Activated CD4-positive, alpha-beta T cell treated with anti-CD3 and anti-CD28 coated beads for 1 hour (primary cell): Measurements from ENCODE around the gene ACOT11.

Source experiments
- DNase-seq: peaks from one replicate; pipeline ENCODE4 v3.0.0-alpha.2; 2020

The ACOT11 gene

GRCh38 chr1:54566438-54567141, 18.6 kb downstream of the ACOT11 start:
- no peak for DNase-seq

DNA sequence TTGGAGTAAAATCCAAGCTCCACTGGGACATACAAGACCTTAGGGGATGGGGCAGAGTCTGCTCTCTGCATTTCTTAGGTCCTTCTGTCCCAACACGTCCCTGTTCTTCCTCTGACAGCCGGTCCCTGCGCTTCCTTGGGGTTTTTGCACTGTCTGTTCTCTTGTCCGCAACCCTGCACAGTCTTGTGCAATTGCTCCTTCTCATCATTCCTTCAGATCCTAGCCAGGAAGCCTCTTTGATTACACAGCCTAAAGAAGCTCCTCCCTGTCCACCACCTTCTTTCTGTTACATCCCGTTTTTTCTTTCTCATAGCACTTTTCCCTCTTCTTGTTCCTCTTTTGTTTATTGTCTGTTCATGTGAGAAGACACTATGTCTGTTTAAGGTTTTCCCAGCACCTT, 19.9 kb downstream of the ACOT11 start:
- no peak for DNase-seq

GRCh38 chr1:54569339-54569738, 21.3 kb downstream of the ACOT11 start:
- DNase-seq: no peak

DNA sequence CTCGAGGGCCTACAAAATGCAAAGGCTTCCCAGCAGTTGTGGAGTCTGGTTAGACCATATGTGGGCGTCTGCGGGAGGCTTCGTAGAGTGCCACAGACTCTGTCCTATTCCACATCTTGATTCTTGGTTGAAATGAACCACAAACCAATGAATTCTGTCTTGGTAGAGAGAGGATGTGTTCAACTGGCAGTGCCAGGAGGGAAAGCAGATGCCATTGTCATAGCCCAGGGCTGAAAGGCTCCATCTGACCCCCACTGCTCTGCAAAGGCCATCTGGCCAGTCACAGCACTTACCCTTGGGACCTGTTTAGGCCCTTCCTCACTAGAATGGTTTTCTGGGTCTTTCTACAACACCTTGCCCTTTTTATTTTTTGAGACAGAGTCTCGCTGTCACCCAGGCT, 22.1 kb downstream of the ACOT11 start:
- no peak for DNase-seq

- DNase-seq: no peak
Observed at GRCh38 chr1:54571326-54571725, 23.3 kb downstream of the ACOT11 start.

DNA sequence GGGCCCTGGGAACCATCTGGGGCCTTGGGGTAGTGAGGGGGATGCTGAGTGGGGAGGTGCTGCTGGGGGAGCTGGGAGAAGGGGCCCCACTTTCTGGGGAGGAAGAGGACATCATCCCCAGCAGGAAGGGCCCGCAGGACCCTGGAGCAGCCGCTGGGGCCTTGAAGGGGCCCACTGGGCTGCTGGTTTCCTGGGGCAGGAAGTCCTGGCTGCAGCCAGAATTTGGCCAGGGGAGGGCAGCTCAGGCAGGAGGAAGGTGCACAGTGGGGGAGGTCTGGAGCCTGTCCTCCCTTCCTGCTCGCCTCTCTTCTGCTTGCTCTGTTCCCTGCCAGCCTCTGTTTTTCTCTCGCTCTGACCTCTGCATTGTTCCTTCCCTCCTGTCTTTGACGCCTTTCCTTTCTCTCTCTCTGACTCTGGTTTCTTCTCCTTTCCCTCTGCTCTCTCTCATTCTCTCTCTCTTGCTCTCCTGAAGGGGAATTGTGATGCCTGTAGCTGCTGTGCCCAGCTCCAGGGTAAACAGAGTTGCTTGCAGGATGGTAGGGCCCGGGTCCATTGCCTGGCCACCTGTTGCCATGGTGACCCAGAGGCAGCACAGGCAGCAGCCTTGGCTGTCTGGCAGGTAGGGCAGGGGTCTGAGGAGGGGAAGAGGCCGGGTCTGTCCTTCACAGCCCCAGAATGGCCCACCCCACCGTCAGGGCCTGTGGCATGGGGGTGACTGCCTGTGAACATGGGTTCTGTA, 23.9 kb downstream of the ACOT11 start:
- no peak for DNase-seq

GRCh38 chr1:54572542-54572850, 24.5 kb downstream of the ACOT11 start:
- no peak for DNase-seq

DNA sequence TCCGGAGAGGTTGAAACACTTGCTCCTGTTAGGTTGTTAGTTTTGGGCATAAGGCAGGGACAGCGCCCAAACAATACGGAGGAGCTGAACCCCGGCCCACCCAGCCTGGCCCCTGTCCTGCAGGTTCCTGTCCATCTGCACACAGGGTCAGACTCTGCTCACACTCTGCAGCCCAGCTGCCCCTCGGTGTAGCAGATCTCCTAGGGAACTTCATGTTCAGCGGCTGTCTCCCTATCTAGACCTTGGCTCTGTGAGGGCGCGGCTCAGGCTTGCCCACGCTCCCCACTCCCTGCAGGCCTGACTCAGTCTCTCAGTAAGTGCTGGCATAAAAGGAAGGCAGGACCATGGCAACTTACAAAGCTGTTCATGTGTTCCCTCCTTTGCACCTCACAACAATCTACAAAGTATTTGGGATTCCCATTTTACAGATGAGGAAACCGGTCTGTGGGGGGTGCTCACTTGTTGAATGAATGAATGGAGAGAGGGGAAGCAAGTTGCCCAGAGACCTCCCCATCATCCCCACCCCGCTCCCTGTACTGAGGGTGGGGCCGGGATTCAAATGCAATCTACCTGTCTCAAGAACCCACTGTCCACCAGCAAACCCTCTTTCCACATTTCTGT, 26.2 kb downstream of the ACOT11 start:
- no peak for DNase-seq

DNA sequence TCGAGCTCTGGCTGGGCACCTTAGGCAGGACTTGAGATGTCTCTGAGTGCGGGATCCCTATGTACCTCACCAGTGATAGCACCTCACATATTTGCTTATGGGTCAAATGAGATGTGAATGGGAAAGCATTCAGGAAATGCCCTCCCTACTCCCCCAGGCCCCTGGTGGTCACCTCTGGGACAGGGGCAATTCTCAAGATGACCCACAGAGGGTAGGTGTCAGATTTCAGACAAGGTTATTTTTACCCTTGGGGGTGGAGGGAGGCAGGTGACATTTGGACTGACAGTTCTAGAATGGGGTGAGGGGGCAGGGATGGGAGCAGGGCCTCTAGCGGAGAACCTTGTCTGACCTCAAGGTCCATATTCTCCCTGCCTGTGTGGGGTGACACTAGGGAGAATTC, 27.1 kb downstream of the ACOT11 start:
- no peak for DNase-seq

- no peak for DNase-seq
Observed at GRCh38 chr1:54575605-54576290, 27.7 kb downstream of the ACOT11 start.

DNA sequence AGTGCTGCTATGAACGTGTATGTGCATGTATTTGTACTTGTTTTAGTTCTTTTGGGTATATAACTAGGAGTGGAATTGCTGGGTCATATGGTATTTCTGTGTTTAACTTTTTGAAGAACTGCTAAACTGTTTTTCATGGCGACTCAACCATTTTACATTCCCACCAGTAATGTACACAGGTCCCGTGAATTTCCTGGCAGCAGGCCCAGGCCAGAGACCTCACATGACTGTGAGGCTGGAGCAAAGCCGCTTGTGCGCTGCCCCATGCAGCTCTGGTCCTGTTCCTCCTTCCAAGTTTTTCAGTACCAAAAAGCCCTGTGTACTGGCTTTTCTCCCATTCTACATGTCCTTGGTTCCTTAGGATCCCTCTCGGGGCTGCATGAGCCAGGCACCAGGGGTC, 29.6 kb downstream of the ACOT11 start:
- no peak for DNase-seq

GRCh38 chr1:54579337-54579781, 31.3 kb downstream of the ACOT11 start:
- DNase-seq: no peak

DNA sequence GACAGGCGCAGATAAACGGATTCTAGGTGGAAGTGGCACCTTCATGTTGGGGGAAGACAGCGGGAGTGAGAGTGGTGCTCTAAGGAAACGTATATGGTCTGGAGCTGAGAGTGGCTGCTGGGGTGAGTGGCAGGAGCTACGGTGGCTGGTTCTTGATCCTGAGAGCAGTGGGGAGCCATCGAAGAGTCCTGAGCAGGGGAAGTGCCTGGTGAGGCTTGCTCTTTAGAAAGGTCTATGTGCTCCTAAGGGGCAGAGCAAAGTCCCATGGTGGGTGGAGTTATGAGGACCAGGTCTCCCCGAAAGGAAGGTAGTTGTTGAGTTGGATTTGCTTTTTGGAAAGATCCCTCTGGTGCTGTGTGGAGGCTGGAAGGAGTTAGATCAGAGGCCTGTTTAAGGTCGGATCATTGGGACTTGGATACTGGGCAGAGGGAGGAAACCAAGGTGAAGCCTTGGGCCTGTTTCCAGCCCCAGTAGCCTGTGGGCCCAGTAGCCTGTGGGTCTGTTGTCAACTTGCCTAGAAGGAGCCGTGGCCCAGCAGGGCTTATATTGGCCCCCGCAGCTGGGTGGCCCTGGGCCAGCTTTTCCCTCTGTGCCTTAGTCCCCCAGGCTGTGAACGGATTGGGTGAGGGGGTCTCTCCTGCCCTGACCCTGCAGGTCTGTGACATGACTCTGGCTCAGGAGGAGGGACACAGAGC, 33.0 kb downstream of the ACOT11 start:
- DNase-seq: no peak

GRCh38 chr1:54581621-54582035, 33.6 kb downstream of the ACOT11 start:
- DNase-seq: no peak

GRCh38 chr1:54582566-54583306, 34.7 kb downstream of the ACOT11 start:
- no peak for DNase-seq

GRCh38 chr1:54583307-54583686, 35.3 kb downstream of the ACOT11 start:
- DNase-seq: no peak

DNA sequence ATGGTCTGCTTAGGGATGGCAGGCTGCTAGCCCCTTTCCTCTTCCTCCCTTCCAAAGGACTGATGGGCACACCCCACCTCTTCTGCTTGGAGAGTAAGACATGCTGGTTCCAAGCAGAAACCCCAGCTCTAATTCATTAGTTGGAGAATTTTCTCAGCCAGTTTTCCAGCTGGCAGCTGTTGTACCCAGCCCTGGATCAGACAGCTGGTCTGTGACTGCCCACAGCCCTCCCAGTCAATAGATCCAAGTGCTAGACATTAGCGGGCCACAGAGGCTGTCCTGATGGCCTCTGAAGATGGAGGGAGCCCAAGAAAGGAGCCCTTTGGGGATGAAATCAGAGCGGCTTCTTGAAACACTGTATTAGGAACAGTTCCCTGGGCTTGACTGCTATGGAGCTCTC, 35.8 kb downstream of the ACOT11 start:
- no peak for DNase-seq

DNA sequence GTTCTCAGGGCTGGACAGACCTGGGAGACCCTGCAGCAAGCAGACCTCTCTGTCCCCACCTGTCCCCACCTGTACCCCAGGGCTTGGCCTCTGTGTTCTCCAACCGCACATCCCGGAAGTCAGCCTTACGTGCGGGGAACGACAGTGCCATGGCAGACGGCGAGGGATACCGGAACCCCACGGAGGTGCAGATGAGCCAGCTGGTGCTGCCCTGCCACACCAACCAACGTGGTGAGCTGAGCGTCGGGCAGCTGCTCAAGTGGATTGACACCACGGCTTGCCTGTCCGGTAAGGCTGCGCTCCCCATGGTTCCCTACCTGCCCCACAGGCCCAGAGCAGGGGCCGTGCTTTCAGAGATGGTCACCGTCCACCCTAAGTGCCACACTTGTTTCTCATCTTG, 36.5 kb downstream of the ACOT11 start:
- no peak for DNase-seq

- no peak for DNase-seq
Observed at GRCh38 chr1:54585181-54586066, 37.4 kb downstream of the ACOT11 start.

DNA sequence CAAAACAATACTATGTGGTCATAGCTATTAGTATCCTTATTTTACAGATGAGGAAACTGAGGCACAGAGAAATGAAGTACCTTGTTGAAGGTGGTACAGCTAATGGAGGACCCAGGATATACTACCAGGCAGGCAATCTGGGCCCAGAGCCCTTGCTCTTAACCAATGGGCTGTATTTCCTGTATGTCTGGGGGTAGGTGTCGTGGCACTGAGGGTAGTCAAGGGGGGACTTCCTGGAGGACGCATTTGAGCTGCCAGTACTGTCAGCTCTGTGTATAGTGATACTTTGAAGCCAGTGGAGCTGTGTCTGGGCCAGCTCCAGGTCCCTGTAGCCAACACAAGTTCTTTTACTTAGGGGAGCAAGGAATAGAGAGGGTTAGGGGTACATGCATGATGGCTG, 40.3 kb downstream of the ACOT11 start:
- DNase-seq: no peak

DNA sequence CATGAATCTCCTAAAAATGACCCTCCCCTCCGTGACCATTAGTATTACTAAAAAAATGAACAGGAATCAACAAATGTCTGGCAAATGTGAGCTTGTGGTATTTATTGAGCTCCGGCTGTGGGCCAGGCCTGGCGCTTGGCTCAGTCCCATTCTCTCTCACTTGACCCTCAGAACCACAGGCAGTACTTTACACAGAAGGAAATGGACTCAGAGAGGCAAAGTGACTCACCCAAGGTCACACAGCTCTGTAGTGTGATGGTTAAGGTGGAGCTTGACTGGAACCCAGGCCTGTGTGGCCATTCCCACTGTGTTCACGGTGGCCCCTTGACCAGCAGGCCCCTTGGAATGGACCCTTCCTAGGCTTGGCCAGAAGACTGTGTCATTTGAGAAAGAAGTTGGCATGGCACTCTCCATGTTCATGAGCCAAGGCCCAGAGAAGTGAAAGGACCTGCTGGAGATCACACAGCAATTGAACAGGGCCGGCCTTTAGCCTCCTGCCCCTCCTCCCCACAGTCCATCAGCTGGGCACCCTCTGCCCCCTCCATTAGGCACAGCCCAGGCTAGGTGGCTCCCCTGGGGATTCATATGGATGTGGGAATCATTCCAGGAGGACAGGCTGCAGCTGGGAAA, 43.2 kb downstream of the ACOT11 start:
- no peak for DNase-seq
